CD4-positive, alpha-beta T cell treated with Interleukin-1 beta for 1 hour (primary cell): ENCODE measurements around the gene GBE1.

Experiments used
- DNase-seq, 2 donors: peaks; one replicate each; pipeline ENCODE4 v3.0.0-alpha.2; 2020 to 2022

GBE1 gene

GRCh38 chr3:81602781-81603180, 158.7 kb downstream of the GBE1 start:
- DNase-seq, result no peak

- DNase-seq, result no peak
These were observed 159.6 kb downstream of the GBE1 start for GRCh38 chr3:81601707-81602305.

- no peak for DNase-seq
These were observed 169.3 kb downstream of the GBE1 start for GRCh38 chr3:81592101-81592500.

GRCh38 chr3:81585937-81586336, 175.5 kb downstream of the GBE1 start:
- DNase-seq, result no peak

GRCh38 chr3:81585056-81585455, 176.4 kb downstream of the GBE1 start:
- no peak for DNase-seq

GRCh38 chr3:81581966-81582599, 179.4 kb downstream of the GBE1 start:
- no peak for DNase-seq

GRCh38 chr3:81580355-81580754, 181.1 kb downstream of the GBE1 start:
- DNase-seq, result no peak

- DNase-seq, result no peak
These were observed 181.7 kb downstream of the GBE1 start for GRCh38 chr3:81579744-81580143.

- no peak for DNase-seq
These were observed 189.2 kb downstream of the GBE1 start for GRCh38 chr3:81572201-81572756.

GRCh38 chr3:81568378-81568777, 193.1 kb downstream of the GBE1 start:
- no peak for DNase-seq

GRCh38 chr3:81565041-81565440, 196.4 kb downstream of the GBE1 start:
- no peak for DNase-seq

- no peak for DNase-seq
These were observed 203.3 kb downstream of the GBE1 start for GRCh38 chr3:81558106-81558505.

- DNase-seq, result no peak
These were observed 206.6 kb downstream of the GBE1 start for GRCh38 chr3:81554801-81555200.

- no peak for DNase-seq
These were observed 207.1 kb downstream of the GBE1 start for GRCh38 chr3:81554388-81554787.

- no peak for DNase-seq
These were observed 211.0 kb downstream of the GBE1 start for GRCh38 chr3:81550415-81550814.

GRCh38 chr3:81549831-81550230, 211.6 kb downstream of the GBE1 start:
- no peak for DNase-seq

GRCh38 chr3:81549388-81549787, 212.1 kb downstream of the GBE1 start:
- DNase-seq, result no peak

- no peak for DNase-seq
These were observed 215.9 kb downstream of the GBE1 start for GRCh38 chr3:81545572-81545971.

GRCh38 chr3:81544385-81544784, 217.1 kb downstream of the GBE1 start:
- no peak for DNase-seq

GRCh38 chr3:81540787-81541186, 220.7 kb downstream of the GBE1 start:
- DNase-seq, result no peak

- no peak for DNase-seq
These were observed 229.6 kb downstream of the GBE1 start for GRCh38 chr3:81531846-81532245.

GRCh38 chr3:81531263-81531662, 230.2 kb downstream of the GBE1 start:
- no peak for DNase-seq

- no peak for DNase-seq
These were observed 231.1 kb downstream of the GBE1 start for GRCh38 chr3:81530180-81530939.

- DNase-seq, result no peak
These were observed 239.6 kb downstream of the GBE1 start for GRCh38 chr3:81521855-81522254.
